HuH-7 (cell line): Measurements from ENCODE around the gene GSTP1.
A peak's percentile ranks its signal among the peaks of the same experiment; 100 is the strongest.
"Not testable (repeated sequence)": the region's sequence is repeated elsewhere in the genome, so short reads cannot be mapped to it uniquely, and the experiment has no call there.

Experiments used
- DNase-seq: peaks from one replicate; pipeline ENCODE4 v3.0.0; 2011; ENCODE audit warnings: low spot score

GSTP1 gene

GRCh38 chr11:67614730-67615714 is 31.4 kb downstream of the GSTP1 start:
- DNase-seq, result peak; percentile 100

DNA sequence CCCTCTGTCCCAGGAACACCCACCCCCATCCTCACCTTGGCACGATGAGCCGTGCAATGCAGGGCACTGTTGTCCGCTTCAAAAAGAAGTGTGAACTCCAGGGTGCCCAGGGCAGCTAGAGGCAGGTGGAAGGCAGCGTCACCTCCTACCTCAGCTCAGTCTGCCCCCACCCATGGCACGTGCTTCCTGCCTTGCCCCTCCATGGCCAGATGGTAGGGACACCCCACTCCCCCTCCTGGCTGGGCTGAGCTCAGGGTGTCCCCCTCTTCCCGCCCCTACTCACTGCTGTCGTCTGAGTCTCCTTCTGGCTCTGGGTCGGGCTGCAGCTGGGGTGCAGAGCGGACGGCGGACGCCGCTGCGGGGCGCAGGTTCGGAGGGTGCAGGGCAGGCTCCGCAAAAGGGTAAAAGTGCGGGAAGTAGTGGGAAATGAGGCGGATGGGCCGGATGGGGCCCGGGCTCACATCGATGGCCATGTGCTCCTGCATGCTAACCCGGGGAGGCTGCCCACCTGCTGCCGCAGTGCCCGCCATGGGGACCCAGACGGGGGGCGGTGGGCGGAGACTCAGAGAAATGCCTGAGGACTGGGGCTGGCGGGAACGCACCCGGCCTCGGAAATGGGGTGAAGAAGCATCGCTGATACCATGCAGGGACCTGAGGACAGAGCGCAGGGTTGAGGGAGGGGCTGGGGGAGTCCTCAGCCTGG is 32.3 kb downstream of the GSTP1 start:
- DNase-seq, result no peak

DNA sequence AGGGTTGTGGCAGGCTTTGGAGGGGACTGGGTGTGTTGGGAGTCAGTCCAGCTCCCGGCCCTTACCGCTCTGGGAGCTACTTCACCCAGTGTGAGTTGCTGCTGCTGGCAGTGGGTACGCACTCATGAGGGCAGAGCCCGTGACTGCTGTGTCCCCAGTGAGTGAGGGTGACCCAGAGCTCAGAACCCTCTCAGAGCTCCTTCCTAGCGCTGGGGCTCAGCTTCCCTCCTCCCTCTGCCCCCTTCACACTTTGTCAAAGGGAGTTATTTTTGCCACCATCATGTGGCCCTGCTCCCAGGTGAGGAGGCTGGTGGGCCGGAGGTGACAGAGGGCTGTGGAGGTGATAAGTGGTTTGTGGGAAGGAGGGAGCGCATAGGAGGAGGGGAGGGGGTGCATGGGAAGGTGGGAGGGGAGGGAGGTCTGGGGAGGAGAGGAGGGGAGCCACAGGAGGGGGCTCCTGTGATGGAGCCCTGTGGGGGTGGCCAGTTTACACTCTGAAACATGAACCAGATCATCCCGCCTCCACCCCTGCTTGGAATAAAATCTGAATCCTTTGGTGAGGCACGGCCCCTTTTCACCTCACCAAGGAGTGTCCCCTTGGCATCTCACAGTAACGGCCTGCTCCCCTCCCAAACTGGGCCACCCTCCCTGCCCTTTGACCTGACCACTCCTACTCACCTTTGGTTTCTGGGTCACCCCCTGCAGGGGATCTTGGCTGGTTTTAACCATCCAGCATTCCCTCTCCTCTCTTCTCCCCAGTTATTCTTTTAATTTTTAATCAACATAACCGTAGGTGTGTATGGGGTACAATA is 33.0 kb downstream of the GSTP1 start:
- DNase-seq, result peak; percentile 63

GRCh38 chr11:67617243-67617953 is 33.8 kb downstream of the GSTP1 start:
- DNase-seq, result peak; percentile 84

- DNase-seq, result not testable (repeated sequence)
Measured at GRCh38 chr11:67618901-67619659, 35.5 kb downstream of the GSTP1 start.

DNA sequence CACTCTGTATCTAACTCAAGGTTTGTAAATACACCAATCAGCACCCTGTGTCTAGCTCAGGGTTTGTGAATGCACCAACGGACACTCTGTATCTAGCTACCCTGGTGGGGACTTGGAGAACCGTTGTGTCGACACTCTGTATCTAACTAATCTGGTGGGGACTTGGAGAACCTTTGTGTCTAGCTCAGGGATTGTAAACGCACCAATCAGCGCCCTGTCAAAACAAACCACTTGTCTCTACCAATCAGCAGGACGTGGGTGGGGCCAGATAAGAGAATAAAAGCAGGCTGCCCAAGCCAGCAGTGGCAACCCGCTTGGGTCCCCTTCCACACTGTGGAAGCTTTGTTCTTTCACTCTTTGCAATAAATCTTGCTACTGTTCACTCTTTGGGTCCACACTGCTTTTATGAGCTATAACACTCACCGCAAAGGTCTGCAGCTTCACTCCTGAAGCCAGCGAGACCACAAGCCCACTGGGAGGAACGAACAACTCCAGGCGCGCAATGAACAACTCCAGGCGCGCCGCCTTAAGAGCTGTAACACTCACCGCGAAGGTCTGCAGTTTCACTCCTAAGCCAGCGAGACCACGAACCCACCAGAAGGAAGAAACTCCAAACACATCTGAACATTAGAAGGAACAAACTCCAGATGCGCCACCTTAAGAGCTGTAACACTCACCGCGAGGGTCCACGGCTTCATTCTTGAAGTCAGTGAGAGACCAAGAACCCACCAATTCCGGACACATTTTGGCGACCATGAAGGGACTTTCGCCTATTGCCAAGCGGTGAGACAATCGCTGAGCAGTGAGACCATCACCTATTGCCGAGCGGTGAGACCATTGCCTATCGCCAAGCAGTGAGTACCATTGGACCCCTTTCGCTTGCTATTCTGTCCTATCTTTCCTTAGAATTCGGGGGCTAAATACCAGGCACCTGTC is 36.3 kb downstream of the GSTP1 start:
- DNase-seq, result not testable (repeated sequence)

DNA sequence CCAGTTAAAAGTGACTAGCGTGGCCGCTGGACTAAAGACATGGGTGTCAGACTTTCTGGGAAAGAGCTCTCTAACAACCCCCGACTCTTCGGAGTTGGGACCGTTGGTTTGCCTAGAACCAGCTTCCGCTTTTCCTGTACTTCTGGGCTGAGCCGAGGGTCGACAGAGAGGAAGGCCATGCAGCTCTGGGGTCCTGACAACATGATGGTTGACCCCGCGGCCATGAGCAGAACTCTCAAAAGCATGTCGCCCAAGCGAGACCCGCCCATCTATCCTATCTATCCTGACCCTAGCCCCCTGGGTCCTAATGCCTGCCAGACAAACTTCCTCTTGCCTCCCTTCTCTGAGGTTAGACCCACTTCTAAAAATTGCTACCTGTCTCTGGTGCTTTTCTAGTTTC is 37.0 kb downstream of the GSTP1 start:
- not testable (repeated sequence) for DNase-seq

- not testable (repeated sequence) for DNase-seq
Measured at GRCh38 chr11:67621928-67622327, 38.3 kb downstream of the GSTP1 start.

GRCh38 chr11:67622905-67623304 is 39.3 kb downstream of the GSTP1 start:
- not testable (repeated sequence) for DNase-seq

- DNase-seq, result not testable (repeated sequence)
Measured at GRCh38 chr11:67623795-67624194, 40.2 kb downstream of the GSTP1 start.

GRCh38 chr11:67626131-67626833 is 42.7 kb downstream of the GSTP1 start:
- DNase-seq, result not testable (repeated sequence)

GRCh38 chr11:67626970-67627369 is 43.4 kb downstream of the GSTP1 start:
- DNase-seq, result no peak

DNA sequence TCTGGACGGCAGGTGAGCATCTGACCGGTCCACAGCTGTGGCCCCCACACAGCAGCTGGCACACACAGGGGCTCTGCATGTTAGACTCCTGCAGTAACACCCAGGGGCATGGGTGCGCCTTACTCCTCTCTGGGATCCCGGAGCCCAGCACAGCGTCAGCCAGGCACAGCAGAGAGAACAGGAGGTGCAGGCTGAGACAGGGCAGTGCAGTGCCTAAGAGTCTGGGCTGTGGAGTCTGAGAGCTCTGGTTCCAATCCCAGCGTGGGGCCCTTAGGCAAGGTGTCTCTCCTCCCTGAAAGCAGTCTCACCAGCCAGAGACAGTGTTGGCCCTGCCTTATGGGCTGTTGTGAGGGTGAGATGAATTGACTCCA is 43.8 kb downstream of the GSTP1 start:
- DNase-seq, result no peak

DNA sequence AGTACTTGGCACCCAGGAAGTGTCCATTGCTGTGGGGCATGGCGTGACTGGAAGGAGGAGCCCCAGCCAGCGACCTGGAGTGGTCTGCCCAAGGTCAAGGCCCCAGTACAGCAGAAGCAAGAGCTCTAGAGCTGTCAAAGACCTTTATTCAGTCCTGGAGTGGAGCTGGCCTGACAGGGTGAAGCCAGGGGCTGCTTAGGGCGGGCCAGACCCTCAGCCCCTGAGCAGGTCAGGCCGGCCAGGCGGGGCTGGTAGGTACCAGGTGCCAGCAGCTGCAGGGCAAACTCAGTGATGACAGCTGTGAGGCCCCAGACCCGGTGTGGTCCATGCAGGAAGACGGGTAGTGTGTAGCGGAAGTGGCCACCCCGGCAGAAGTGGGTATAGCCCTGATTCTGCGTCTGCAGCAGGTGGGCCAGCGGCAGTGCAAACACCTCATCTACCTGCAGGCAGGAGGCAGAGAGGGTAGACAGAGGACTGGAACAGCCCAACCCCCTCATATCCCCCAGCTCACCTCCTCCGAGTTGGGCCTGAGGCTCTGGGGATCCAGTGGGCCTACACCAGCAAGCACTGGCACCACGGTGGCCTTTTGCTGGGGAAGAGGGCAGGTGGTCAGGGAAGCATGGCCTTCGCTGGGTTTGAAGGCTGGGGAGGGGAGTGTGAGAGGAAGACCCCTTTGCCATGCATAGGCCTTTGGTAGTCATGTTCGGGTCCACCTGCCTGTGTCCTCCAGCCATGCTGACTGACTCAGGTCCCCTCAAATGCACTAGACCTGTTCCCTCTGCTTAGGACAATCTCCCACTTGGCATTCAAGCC is 44.4 kb downstream of the GSTP1 start:
- DNase-seq, result no peak

DNA sequence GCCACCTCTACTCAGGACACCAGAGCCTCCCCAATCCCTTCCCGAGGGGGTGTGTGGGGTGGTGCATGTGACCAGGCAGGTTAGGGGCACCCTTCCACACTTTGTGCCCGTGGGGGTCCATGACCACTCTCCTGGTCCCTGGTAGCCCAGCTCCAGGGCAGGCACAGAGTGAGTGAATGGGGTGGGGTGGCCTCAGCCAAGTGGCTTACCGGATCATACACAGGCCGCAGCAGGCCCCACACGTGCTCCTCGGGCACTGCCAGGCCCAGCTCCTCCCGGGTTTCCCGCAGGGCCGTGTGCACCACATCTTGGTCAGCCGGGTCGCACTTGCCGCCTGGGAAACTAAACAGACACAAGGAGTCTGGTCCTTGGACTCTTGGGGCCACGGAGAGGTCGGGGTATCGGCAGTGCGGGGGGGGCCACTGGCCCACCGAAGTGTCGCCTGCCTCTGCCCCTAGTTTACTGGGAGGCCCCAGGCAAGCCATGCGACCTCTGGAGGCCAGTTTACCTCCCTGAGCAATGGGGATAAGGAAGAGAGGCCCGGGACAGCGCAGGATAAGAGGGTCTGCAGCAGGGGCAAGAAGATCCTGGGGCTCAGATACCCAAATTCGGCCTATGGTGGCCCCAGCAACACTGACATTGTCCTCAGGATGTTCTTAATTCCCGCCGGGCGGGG is 45.2 kb downstream of the GSTP1 start:
- no peak for DNase-seq

DNA sequence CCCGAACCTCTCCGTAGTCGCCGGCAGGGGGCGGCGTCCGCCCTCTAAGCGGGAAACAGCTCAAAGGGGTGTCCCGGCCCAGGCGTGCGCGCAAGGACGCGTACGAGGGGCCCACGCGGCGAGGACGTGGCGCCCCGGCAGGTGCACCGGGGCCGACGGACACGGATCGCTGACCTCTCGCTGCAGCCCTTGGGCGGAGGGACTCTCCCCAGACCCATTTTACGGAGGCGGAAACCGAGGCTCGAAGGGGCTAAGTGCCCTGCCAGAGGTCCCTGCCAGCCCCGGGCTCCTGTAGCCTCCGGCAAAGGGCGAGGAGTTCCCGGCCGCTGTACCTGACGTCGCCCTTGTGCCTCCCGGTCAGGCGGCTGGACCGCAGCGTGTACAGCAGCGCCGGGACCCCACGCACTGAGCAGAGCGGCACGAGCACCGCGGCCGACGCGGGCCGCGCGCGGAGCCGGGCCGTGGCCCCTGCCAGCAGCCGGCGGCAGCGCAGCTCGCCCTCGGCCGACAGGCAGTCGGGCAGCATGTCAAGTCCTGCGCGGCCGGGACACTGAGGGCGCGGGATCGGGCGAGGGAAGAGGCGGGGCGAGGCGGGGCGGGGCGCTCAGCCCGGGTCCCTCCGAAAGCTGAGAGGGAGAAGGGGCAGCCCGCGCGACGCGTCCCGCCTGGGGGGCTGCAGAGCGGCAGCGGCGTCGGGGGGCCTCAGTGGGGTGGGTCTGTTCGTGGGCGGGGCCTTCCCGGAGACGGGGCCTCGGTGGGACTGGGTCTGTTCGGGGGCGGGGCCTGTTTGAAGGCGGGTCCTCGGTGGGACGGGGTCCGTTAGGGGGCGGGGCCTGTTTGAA is 46.0 kb downstream of the GSTP1 start, which contains the start of gene NUDT8:
NUDT8 (minus strand) TSS at position 552 of the 842 bp plus-strand sequence; CDS start at position 526, 26 bp downstream.
- peak; percentile 100 for DNase-seq
